ENCODE measurements around the gene NOPCHAP1. TPM values are rescaled to one million over a fixed set of nuclear protein-coding genes. Genes with fewer than 3 reads are reported as not detected.

Gene NOPCHAP1
- total and polyA plus RNA-seq, 10 of the 15 experiments (the other 5 are each of a cell fraction or from before 2014, with no cell fraction given), result 28.0 to 115 (median 40.9) TPM

GRCh38 chr12:104998423-104999346, 12.6 kb downstream of the NOPCHAP1 start:
- DNase-seq (ENCODE audit: low read depth, low spot score), result no peak
- ChIA-PET RAD21 (ENCODE audit: unreplicated experiment) (no interaction called here), SMC1A (ENCODE audit: uncharacterized antibody, unreplicated experiment) (no interaction called here), POLR2A (no interaction called here), CTCF (no interaction called here)
- intact Hi-C loops (cut with micrococcal nuclease; ENCODE audit: unreplicated experiment), result no loop called here
- TF ChIP-seq TARDBP (IDR thresholded peaks at IDR 0.05; ENCODE audit: borderline replicate concordance) (no peak), NRF1 (conservative IDR thresholded peaks at IDR 0.05; ENCODE audit: low read depth, low read length) (no peak)
- Histone ChIP-seq H3K4me1 (ENCODE audit: control insufficient read depth, insufficient read depth, low read length) (no peaks in the 10 kb centered on the region), H3K27me3 (replicated peaks in 1 of 2; ENCODE audit: control insufficient read depth in 2 of 2, insufficient read depth in 2 of 2, low read length in 1 of 2) (no peaks in the 10 kb centered on the region), H3K4me2 (ENCODE audit: control insufficient read depth, insufficient read depth) (no peak overlapping the region), H3K27ac (ENCODE audit: control insufficient read depth, insufficient read depth) (no peak overlapping the region), H2AFZ (ENCODE audit: control insufficient read depth, low read depth, low read length) (no peak overlapping the region), H4K20me1 (ENCODE audit: control insufficient read depth, insufficient read depth) (no peaks in the 10 kb centered on the region), H3K79me2 (ENCODE audit: control insufficient read depth, insufficient read depth, low read length) (no peaks in the 10 kb centered on the region), H3K36me3 (ENCODE audit: control insufficient read depth in 2 of 2, insufficient read depth in 2 of 2, low read length in 1 of 2) (peaks cover 13 to 58% of the 10 kb centered on the region in 2 experiments), H3K4me3 (no peak overlapping the region), H3K9ac (ENCODE audit: control insufficient read depth, insufficient read depth, low read length) (no peak overlapping the region), H3K9me3 (replicated peaks; ENCODE audit: control insufficient read depth, insufficient read depth, low read length) (peaks cover 4% of the 10 kb centered on the region; the same call in 2 of the 3 replicates)
- no peak for FAIRE-seq
- no TSS peak for BruUV-seq (replicated peaks)
- 99% methylated on average over 15 of the region's 15 CpGs for WGBS (ENCODE audit: insufficient coverage, insufficient replicate concordance, low lambda C conversion rate, missing lambda C conversion rate)
- no peak for ATAC-seq
- in situ Hi-C loops (cut with MboI), result no loop called here

- CTCF ChIA-PET, result no interaction called here
- Histone ChIP-seq H3K4me2 (ENCODE audit: control insufficient read depth, insufficient read depth) (no peak overlapping the region), H3K27me3 (replicated peaks in 1 of 2; ENCODE audit: control insufficient read depth in 2 of 2, insufficient read depth in 2 of 2, low read length in 1 of 2) (no peaks in the 10 kb centered on the region), H3K9ac (ENCODE audit: control insufficient read depth, insufficient read depth, low read length) (no peak overlapping the region), H2AFZ (ENCODE audit: control insufficient read depth, low read depth, low read length) (no peak overlapping the region), H3K27ac (ENCODE audit: control insufficient read depth, insufficient read depth) (no peak overlapping the region), H4K20me1 (ENCODE audit: control insufficient read depth, insufficient read depth) (no peaks in the 10 kb centered on the region), H3K36me3 (ENCODE audit: control insufficient read depth in 2 of 2, insufficient read depth in 2 of 2, low read length in 1 of 2) (peaks cover 13 to 58% of the 10 kb centered on the region in 2 experiments), H3K9me3 (replicated peaks; ENCODE audit: control insufficient read depth, insufficient read depth, low read length) (peaks cover 4% of the 10 kb centered on the region; the same call in 2 of the 3 replicates), H3K4me1 (ENCODE audit: control insufficient read depth, insufficient read depth, low read length) (no peaks in the 10 kb centered on the region), H3K79me2 (ENCODE audit: control insufficient read depth, insufficient read depth, low read length) (no peaks in the 10 kb centered on the region), H3K4me3 (no peak overlapping the region)
- RAD21 ChIA-PET (ENCODE audit: unreplicated experiment), result no interaction called here
- 77% methylated on average over 7 of the region's 7 CpGs for WGBS (ENCODE audit: insufficient coverage, insufficient replicate concordance, low lambda C conversion rate, missing lambda C conversion rate)
- POLR2A ChIA-PET, result no interaction called here
- ATAC-seq (no peak), DNase-seq (ENCODE audit: low read depth, low spot score) (no peak), FAIRE-seq (no peak)
- intact Hi-C loops (cut with micrococcal nuclease; ENCODE audit: unreplicated experiment) (no loop called here), in situ Hi-C loops (cut with MboI) (no loop called here)
- BruUV-seq (replicated peaks), result no TSS peak
- SMC1A ChIA-PET (ENCODE audit: uncharacterized antibody, unreplicated experiment), result no interaction called here
- TF ChIP-seq SREBF1 (IDR thresholded peaks at IDR 0.05; ENCODE audit: low read length) (no peak), EGR1 (IDR thresholded peaks at IDR 0.05; ENCODE audit: borderline replicate concordance in 1 of 2, low read depth in 2 of 2, low read length in 2 of 2) (no peak), POLR2AphosphoS2 (IDR thresholded peaks at IDR 0.05; ENCODE audit: low read depth, low read length) (no peak), SREBF2 (IDR thresholded peaks at IDR 0.05; ENCODE audit: low read length) (no peak), BMI1 (IDR thresholded peaks at IDR 0.05; ENCODE audit: borderline replicate concordance) (no peak), ZBTB40 (IDR thresholded peaks at IDR 0.05; ENCODE audit: borderline replicate concordance) (no peak), CBX5 (IDR thresholded peaks at IDR 0.05; ENCODE audit: low read depth) (no peak), TARDBP (IDR thresholded peaks at IDR 0.05; ENCODE audit: borderline replicate concordance) (no peak), NR2F1 (conservative IDR thresholded peaks at IDR 0.05) (no peak), SKIL (IDR thresholded peaks at IDR 0.05; ENCODE audit: low read depth, poor library complexity, severe bottlenecking) (no peak)
Measured at GRCh38 chr12:104999347-104999685, 13.2 kb downstream of the NOPCHAP1 start.
